ENCODE data around the gene LIMA1. TPM values are rescaled to one million over a fixed set of nuclear protein-coding genes. Genes with fewer than 3 reads are reported as not detected.

Gene LIMA1
- total RNA-seq, 2 experiments from 2014 or later: 6.2 to 20.4 TPM

GRCh38 chr12:50147281-50147680 is 136.0 kb downstream of the LIMA1 start:
- H3K27ac ChIP-seq (ENCODE audit: low read depth, low read length, poor library complexity, severe bottlenecking): no peak overlapping the region
- BruUV-seq (replicated peaks): no TSS peak
- H3K79me2 ChIP-seq (ENCODE audit: insufficient read depth, low read depth, low read length): no peaks in the 10 kb centered on the region
- intact Hi-C loops (cut with micrococcal nuclease; ENCODE audit: unreplicated experiment): no loop called here
- H3K4me3 ChIP-seq (ENCODE audit: low read depth, low read length, poor library complexity, severe bottlenecking): no peak overlapping the region
- CTCF ChIA-PET (ENCODE audit: unreplicated experiment): no interaction called here
- DNase-seq (ENCODE audit: low spot score): no peak
- peaks cover 5% of the 10 kb centered on the region; the same call in 1 of the 2 replicates for H4K20me1 ChIP-seq (ENCODE audit: insufficient read depth, low read length)
- no peak overlapping the region for H3K4me2 ChIP-seq (ENCODE audit: low read length)
- H3K36me3 ChIP-seq (ENCODE audit: insufficient read depth, low read length): peaks cover 20% of the 10 kb centered on the region; the same call in 1 of the 2 replicates
- H3K4me1 ChIP-seq (ENCODE audit: insufficient read depth, low read length, poor library complexity, severe bottlenecking): no peaks in the 10 kb centered on the region
- H3K9me2 ChIP-seq (ENCODE audit: insufficient read depth, low read length): no peaks in the 10 kb centered on the region
- POLR2A ChIA-PET: interaction anchor here (0.6 to 1.3 kb wide), 5 partner anchors 34 to 1130 kb away, joined by 3 to 10 read pairs (median 5); no protein-coding TSS in a partner anchor
- H2AFZ ChIP-seq (ENCODE audit: low read length): no peak overlapping the region
- H3K9me3 ChIP-seq (ENCODE audit: low read length): no peaks in the 10 kb centered on the region
- no peak for TF ChIP-seq EZH2phosphoT487 (IDR thresholded peaks at IDR 0.05; ENCODE audit: borderline replicate concordance, low read depth, low read length)

GRCh38 chr12:50145439-50145838 is 137.9 kb downstream of the LIMA1 start:
- H2AFZ ChIP-seq (ENCODE audit: low read length): no peak overlapping the region
- no TSS peak for BruUV-seq (replicated peaks)
- CTCF ChIA-PET (ENCODE audit: unreplicated experiment): no interaction called here

GRCh38 chr12:50142993-50143392 is 140.3 kb downstream of the LIMA1 start:
- Histone ChIP-seq H3K4me3 (ENCODE audit: low read depth, low read length, poor library complexity, severe bottlenecking) (no peak overlapping the region), H3K4me2 (ENCODE audit: low read length) (no peak overlapping the region), H3K36me3 (ENCODE audit: insufficient read depth, low read length) (peaks cover 53% of the 10 kb centered on the region), H3K9me2 (ENCODE audit: insufficient read depth, low read length) (no peaks in the 10 kb centered on the region), H3K79me2 (ENCODE audit: insufficient read depth, low read depth, low read length) (no peaks in the 10 kb centered on the region), H3K4me1 (ENCODE audit: insufficient read depth, low read length, poor library complexity, severe bottlenecking) (no peaks in the 10 kb centered on the region), H4K20me1 (ENCODE audit: insufficient read depth, low read length) (peaks cover 5% of the 10 kb centered on the region; the same call in 1 of the 2 replicates), H2AFZ (ENCODE audit: low read length) (no peak overlapping the region), H3K27ac (ENCODE audit: low read depth, low read length, poor library complexity, severe bottlenecking) (no peak overlapping the region), H3K9me3 (ENCODE audit: low read length) (no peaks in the 10 kb centered on the region)
- intact Hi-C loops (cut with micrococcal nuclease; ENCODE audit: unreplicated experiment): no loop called here
- TF ChIP-seq EZH2phosphoT487 (IDR thresholded peaks at IDR 0.05; ENCODE audit: borderline replicate concordance, low read depth, low read length) (no peak), CTCF (conservative IDR thresholded peaks at IDR 0.05; ENCODE audit: low read length) (no peak)
- no TSS peak for BruUV-seq (replicated peaks)
- POLR2A ChIA-PET: interaction anchor here (0.9 kb wide), 1 partner anchor 215 kb away, joined by 4 read pairs; no protein-coding TSS in a partner anchor
- CTCF ChIA-PET (ENCODE audit: unreplicated experiment): no interaction called here
- DNase-seq (ENCODE audit: low spot score): no peak

More at GRCh38 chr12:50145439-50145838, 137.9 kb downstream of the LIMA1 start:
- H3K4me1 ChIP-seq (ENCODE audit: insufficient read depth, low read length, poor library complexity, severe bottlenecking): no peaks in the 10 kb centered on the region
- POLR2A ChIA-PET: no interaction called here
- no peaks in the 10 kb centered on the region for H3K9me2 ChIP-seq (ENCODE audit: insufficient read depth, low read length)
- intact Hi-C loops (cut with micrococcal nuclease; ENCODE audit: unreplicated experiment): no loop called here
- peaks cover 5% of the 10 kb centered on the region; the same call in 1 of the 2 replicates for H4K20me1 ChIP-seq (ENCODE audit: insufficient read depth, low read length)
- DNase-seq (ENCODE audit: low spot score): no peak
- no peaks in the 10 kb centered on the region for H3K9me3 ChIP-seq (ENCODE audit: low read length)
- TF ChIP-seq EZH2phosphoT487 (IDR thresholded peaks at IDR 0.05; ENCODE audit: borderline replicate concordance, low read depth, low read length) (no peak), CTCF (conservative IDR thresholded peaks at IDR 0.05; ENCODE audit: low read length) (no peak)
- H3K4me3 ChIP-seq (ENCODE audit: low read depth, low read length, poor library complexity, severe bottlenecking): no peak overlapping the region
- no peak overlapping the region for H3K4me2 ChIP-seq (ENCODE audit: low read length)
- peaks cover 37% of the 10 kb centered on the region for H3K36me3 ChIP-seq (ENCODE audit: insufficient read depth, low read length)
- no peaks in the 10 kb centered on the region for H3K79me2 ChIP-seq (ENCODE audit: insufficient read depth, low read depth, low read length)
- H3K27ac ChIP-seq (ENCODE audit: low read depth, low read length, poor library complexity, severe bottlenecking): no peak overlapping the region
